HS-27A (cell line): ENCODE data around the gene DLEU7.

ENCODE experiments used
- DNase-seq: peaks from one replicate; pipeline ENCODE4 v3.0.0-alpha.2; 2012; ENCODE audit warnings: low read depth, missing footprints

Gene DLEU7

DNA sequence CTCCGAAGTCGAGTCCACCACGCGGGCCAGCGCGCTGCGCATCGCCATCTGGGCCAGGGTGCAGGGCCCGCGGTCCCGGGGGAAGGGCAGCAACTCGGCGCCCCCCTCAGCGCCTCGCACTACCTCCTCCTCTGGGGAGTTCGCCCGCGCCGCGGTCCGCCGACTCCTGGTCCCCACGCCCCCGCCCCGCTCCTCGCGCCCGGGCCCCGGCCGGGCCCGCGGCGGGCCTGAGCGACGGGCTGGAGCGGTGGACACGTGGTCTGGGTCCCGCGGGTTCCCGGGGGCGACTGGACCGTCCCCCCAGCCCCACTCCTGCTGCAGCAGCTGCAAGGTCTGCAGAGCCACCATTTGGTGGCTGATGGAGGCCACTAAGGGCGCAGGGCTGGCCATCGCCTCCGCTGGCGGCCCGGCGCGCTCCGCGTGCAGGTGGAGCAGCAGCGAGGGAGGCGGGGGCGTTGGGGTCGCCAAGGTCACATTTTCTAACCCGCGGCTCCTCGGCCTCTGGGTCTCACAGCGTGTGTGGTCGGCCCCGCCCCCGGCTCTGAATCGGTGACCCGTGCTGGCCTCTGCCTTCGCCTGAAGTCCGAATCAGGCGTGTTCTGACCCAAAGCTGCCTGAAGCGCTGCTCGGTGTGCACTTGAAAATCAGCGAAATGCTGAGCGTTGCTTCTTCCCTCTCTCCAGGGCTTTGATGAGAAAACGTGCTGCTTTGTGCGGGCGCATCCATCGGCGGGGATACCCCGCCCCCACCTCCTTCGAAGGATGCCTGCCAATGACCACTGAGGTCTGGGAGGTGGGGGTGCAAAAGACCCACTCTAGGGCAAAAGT lies at the start of gene DLEU7:
TSS of gene DLEU7 (minus strand) at position 436 of the 827 bp plus-strand sequence. CDS start at position 390, 46 bp downstream.
- DNase-seq: no peak

DNA sequence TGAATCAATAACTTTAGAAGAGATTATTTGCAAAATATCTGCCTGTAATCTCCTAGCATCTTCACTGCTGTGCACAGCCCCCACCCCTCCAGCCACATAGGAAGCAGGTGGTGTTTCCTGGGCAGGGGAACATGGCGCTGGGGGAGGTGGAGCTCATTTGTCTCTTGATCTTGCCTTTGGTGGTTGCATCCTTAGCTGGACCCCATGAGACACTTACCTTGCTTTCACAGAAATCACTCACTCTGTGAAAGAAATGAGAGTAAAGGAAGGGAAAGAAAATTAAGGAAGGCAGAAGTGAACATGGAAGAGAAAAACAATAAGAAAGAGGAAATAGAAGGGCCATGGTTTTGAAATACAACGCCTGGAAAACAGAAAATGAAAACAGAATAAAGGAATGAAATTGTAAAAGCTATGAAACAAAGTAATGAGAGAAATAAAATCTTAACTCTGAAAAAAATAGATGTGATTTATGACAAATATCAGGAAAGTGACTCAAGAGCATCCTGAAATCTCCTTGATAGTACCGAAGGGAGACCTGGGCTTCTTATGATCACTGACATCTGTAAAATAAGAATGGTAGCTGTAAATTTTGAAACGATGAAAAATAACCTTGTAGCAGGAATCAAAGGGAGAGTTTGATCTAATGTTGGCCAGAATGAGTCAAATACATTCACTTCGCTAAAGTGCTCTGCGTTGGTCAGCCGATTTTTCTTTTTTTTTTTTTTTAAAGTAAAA lies 48.9 kb upstream of the DLEU7 start:
- no peak for DNase-seq

DNA sequence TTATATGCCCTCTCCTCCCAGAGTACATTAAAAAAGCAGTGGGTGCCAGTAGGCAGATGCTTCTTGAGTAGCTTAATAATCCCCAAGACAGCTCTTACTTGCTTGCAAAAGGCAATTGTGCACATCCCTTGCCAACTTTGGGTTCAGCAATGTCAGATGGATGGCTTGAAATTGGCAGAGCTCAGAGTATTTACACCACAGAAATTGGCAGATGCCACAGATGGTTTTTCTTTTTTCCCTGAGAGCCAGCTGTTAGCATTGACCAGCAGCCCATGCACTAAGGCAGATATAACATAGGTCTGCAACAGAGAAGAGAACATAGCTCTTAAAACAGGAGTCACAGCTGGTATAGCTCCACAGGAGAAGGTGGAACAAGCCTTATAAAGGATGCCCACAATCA lies 47.7 kb upstream of the DLEU7 start:
- no peak for DNase-seq

DNA sequence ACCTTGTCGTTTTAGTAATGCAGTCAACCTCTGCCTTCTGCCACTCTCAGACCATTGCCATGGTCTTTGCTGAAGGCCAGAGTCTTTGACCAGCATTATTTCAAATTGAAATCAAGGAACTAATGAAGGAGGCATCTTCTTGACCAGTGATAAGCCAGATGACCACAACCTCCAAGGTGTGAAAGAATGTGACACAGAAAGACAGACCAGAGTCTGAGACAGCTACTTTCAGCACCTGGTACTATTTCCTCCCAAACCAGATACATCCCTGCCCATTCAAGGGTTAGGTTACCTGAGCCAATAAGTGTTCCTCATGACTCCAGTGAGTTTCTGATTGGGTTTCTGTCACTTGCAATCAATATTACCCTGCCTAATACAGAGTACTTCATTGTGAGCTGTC lies 45.8 kb upstream of the DLEU7 start:
- no peak for DNase-seq

DNA sequence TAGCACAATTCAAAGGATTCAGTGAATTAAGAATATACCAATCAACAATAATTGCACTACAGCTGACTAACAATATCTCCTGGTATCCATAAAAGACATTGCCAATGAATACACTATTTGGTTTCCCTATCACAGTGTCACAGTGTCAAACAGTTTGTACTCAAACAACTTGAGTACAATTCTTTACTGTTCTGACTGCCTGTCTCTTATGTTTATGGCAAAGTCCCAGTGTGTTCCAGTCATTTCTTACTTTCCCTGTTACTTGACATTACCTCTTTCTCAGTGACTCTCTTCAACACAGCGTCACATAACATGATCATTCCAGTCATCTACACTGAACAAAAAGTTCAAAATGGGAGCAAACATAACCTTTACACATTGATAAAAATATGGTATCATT lies 44.9 kb upstream of the DLEU7 start:
- no peak for DNase-seq

DNA sequence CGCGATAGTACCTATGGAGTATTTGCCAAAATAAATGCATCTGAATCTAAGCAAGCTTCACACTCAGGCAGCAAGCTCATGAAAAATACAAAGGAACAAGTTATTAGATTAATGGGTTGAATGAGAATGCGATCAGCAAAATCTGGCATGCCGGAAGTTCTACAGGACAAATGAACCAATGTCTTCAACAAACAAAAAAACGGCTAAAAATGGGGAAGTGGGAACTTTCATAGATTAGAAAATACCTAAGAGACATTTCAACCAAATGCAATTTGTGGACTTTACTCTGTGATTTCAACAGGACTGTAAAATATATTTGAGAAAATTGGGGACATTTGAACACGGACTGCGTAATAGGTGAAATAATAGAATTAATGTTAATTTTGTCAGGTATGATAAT lies 43.7 kb upstream of the DLEU7 start:
- no peak for DNase-seq

DNA sequence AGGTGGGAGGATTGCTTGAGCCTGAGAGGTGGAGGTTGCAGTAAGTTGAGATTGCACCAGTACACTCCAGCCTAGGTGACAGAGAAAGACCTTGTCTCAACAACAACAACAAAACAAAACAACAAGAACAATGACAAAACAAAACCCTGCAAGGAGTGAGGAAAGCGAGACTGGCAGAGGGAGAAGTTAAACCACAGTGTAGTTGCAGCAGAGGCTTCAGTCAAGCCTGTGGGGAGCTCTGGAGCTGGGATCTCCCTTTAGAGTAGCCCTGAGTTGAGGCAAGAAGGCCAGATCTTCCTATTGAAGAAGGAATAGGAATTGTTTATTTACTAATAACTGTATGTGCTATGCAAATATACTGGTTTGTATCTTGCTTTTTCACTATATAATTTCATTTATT lies 40.8 kb upstream of the DLEU7 start:
- DNase-seq: no peak

DNA sequence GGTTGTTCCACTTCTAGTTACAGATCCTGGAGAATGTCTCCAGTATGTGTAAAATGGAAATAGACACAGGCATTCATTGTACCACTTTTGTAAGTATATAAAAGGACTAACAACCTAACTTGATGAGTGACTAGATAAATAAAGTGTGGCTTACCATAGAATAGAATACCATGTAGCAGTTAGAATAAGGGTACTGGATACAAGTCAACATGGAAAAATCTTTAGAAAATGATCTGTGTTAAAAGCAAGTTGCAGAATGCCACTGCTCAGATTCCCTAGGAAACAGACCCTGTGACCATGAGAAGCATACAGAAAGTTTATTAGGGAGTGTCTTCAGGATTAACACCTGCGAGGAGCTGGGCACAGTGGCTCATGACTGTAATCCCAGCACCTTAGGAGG lies 40.2 kb upstream of the DLEU7 start:
- DNase-seq: no peak

DNA sequence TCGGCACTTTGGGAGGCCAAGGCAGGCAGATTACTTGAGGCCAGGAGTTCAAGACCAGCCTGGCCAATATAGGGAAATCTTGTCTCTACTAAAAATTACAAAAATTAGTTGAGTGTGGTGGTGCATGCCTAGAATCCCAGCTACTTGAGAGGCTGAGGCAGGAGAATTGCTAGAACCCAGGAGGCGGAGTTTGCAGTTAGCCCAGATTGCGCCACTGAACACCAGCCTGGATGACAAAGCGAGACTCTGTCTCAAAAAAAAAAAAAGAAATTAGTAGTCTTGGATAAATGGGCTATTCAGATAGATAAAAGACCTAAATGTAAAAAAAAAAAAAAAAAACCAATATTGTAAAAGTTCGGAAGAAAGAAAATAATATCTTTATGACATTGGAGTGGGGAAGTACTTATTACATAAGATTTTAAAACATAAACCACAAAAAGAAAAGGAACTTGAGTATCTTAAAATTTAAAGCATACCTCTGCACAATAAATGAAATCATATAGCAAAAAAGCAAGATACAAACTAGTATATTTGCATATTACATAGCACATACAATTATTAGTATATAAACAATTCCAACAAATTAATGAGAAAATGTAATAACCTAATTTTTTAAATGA lies 39.4 kb upstream of the DLEU7 start:
- DNase-seq: no peak

DNA sequence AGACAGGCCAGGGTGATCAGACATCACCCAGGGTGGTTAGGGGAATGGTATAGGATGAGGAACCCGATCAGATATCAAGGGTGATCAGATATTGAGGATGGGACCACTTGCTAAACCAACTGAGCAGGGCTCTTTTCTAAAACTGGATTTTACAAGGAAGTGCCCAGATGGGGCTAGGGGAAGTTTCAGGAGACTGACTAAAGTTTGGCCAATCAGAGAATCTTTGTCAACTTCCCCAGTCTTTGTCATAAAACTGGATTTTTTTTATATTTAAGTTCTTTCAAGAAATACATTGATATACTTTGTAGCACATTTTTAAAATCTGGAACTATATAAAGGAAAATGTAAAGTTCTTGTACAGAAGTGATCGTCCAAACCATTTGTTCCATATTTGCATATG lies 30.5 kb upstream of the DLEU7 start:
- no peak for DNase-seq

DNA sequence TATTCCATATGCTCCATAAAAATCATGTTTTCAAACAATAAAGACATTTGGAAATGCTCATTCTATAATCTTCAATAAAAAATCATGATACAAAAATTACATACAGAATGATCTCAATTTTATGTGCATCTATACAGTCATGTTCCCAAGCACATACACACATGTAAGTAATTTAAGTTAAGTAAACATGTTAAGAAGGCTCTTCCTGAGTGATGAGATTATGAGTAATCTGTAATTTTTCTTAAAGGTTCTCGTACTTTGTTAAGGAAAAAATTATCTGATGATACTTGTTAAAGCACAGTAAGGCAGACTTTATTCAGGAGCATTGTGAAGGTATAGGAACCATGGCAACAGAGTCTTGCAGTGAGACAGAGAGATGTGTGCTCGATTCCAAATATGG lies 30.0 kb upstream of the DLEU7 start:
- no peak for DNase-seq

DNA sequence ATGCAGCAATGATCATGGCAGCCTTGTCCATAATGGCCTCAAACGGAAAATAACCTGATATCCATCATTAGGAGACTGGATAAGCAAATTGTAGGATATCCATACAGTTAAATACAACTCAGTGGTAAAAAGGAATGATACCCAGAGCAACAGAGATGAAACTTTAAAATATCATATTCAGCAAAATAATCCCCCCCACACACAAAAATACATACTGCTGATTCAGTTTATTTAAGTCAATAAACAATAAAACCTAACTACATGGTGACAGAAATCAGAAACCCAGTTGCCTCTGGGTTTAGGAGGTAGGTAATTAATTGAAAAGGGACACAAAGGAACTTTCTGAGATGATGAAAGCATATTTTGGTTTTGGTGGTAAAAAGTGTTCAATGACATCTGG lies 27.9 kb upstream of the DLEU7 start:
- no peak for DNase-seq

DNA sequence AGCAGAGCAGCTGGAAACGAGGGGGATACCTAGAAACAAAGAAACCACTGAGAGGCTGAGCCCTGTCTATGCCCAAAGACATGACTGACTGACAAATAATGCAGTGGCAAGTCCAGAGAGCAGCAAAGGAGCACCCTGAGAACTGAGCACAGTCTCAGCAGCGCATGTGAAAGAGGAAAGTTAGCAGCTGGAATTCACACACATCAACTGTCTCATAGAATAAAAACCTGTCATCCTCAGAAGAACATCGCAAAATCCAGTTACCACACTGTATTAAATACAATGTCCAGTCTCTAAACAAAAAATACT lies 24.1 kb upstream of the DLEU7 start:
- no peak for DNase-seq

DNA sequence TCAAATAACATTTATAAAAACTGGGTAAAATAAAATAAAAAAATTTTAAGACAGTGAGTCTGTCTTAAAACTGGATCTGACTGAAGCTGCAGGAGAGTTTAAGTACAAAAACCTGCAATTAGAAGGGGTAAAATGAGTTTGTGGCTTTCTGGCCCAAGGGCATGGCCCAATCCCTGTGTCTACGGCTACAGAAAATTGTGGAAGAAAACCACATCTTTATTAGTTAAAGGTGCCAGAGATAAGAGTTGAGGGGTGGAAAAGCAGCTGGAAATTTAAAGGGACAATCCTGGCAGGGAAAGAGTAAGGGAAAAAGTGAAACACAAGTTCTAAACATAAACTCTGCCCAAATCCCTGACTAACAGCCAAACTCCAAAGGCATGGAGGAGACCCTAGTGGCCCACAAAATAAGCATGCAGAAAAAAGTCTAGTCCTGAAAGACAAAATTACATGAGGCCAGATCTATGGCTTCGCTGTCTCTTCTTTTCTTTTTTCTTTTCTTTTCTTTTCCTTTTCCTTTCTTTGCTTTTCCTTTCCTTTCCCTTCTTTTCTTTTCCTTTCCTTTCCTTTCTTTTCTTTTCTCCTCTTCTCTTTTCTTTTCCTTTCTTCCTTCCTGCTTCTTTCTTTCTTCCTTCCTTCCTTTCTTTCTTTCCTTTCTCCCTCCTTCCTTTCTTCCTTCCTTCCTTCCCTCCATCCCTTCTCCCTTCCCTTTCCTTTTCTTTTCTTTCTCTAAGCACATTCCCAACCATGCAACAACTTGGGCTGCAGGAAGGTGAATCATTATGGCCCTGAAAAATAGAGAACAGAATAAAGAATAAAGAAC lies 23.5 kb upstream of the DLEU7 start:
- DNase-seq: no peak

DNA sequence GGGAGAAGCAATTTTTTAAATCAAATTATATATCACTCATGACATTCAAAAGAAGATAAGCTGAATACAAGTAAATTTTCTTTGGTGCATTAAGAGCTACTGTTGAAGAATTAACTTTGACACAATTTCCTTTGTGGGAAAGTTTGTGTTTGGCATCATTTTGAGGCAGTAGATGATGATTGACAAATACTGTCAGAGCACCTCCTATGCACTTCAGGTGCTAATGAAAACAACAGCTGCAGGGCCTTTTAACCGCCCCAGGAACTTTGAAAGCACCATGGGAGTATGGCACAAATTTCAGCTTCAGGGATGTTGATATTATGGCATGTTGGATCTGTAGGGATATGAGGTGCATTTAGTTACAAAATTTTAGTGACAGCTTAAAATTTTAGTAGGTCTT lies 21.0 kb upstream of the DLEU7 start:
- DNase-seq: no peak

DNA sequence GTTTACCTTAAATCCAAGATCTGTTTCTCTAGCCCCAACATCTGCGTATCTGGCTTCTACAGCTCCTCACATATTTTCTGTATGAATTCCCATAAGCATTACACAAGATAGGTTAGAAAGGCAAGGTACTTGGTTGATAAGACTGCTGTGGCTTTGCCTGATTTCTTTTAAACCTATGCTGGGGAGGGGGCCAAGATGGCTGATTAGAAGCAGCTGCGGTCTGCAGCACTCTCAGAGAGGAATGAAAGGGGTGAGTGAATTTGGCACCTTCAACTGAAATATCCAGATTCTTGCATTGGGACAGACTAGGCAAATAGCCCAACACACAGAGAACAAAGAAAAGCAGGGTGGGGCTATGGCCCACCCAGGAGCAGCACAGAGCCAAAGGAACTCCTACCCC lies 12.2 kb upstream of the DLEU7 start:
- no peak for DNase-seq

DNA sequence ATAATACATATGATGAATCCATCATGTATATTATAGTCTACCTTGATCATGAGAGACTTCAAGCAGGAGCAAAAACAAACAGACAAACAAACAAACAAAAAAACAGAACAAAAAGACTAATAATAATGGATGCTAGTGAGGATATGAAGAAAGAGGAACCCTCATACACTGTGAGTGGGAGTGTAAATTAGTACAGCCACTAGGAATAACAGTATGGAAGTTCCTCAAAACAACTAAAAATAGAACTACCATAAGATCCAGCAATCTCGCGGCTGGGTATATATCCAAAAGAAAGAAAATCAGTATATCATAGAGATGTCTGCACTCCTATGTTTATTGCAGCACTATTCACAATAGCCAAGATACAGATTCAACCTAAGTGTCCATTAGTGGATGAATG lies 7.0 kb upstream of the DLEU7 start:
- no peak for DNase-seq

DNA sequence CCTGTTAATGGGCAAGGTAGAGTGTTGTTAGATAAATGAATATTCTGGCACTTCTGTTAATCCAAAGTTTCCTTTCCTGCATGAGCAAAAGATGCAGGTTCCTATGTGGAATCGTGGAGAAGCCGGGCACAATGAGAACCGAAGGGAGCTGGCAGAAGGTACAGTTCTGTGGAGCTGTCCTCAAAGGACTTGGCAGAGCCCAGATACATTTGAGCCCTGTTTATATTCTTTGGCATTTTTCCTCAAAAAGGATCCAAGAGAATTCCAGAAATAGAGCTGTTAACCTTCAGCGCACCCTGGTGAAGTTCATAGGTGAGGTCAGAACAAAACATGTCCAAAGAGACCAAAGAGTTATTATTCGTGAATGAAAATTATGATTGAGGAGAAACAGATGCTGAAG lies 4.0 kb upstream of the DLEU7 start:
- no peak for DNase-seq

DNA sequence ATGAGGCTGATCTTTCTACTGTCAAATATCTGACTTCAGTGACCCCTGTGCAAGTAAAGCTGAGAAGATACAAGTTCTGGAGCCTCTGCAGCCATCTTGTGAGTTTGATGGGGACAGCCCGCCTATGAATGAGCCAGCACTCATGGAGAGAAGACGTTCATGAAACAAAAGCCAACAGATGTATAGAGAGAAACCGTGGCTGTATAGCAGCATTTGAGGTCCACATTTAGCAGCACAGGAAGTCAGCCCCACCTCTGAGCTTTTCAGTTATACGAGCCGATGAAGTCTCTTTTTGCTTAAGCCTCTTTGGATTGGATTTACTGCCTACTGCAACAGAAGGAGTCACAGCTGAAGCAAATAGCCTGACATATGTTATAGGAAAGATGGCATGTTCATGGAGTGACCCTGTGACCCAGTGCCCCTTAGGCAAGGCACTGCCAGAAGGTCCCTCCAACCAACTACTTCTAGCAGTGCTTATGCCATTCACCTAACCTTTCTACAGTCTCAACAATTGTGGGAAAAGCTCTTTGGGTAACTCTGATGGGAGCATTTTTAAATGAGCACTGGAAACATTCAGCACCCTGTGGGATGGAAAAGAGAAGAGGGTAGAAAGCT lies 3.5 kb upstream of the DLEU7 start:
- DNase-seq: no peak

DNA sequence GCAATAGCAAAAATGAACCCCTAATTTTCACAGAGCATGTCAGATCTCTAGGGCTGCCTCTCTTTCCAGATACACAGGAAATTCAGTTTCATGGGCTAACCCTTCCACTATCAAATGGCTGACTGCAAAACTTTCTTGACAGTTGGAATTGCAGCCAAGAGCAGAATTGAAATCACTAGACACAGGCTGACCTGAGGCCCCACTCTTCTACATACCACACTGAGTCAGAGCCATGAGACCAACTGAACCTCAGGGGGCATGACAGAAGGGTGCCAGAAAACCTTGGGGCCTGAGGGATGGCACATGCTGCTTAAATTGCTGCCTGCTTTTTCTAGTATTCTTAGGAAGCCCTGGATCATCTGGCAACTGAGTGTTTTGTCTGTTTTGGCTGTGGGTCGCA lies 1.7 kb upstream of the DLEU7 start:
- DNase-seq: no peak

DNA sequence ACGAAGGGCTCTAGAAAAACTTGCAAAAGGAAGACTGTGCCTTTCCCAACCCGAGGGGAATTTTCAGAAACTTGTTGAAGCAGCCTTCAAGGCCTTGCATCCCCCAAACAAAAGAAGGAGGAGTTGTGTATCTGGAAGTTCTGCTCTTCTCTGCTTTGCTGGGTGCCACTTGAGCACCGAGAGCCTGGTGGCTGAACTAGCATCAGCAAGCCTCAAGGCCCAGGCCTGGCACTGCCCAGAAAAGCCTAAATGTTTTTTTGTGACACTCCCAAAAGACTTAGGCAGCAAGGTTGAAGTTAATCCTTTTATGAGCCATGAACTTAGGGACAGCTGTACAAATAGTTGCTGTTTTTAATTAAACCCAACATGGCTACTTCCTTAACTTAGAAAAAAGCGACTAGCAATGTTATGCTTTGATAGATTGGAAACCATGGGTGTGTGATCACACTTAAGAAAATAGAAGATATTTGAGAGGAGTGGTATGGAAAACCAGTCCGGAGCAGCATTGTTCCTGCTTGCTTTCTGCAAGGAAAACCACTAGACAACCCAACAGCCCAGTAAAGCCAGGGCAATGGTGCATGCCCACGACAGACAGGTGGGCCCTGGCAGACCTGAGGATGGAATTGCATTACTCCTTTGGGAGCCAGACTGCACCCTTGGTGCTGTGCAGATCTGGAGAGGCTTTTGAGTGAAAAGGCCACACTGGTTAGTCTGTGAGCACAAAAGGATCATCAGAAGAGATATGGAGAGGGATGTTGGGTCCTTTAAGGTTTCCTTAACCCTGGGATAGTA lies 788 bp upstream of the DLEU7 start:
- DNase-seq: no peak

DNA sequence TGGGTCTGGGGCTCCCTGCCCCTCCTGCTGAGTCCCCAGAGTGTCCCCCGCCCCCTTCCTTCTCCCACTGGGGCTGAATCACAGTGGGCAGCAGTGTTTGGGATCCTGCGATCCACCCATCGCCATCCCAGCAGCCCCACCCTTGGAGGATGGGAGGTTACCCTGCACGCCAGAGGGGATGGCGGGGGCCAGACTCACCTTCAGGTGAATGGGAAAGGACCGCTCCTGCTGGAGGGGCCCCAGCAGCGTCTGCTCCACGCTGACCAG lies 569 bp downstream of the DLEU7 start:
- no peak for DNase-seq
